BJ (cell line): ENCODE measurements around the gene NPHP4. TPM values are rescaled to one million over a fixed set of nuclear protein-coding genes. Genes with fewer than 3 reads are reported as not detected.

Source experiments
- CTCF ChIA-PET: fragments of 350-600 bp; formaldehyde crosslinking; extraction: SDS; loops from one replicate; lab custom pipeline; 2021; ENCODE audit warnings: antibody characterized with exemption, inconsistent platforms; lab: Yijun Ruan, JAX
- POLR2A ChIA-PET: fragments of 300-600 bp; sonication (Branson Sonifier 250); formaldehyde crosslinking; extraction: SDS; loops from one replicate; lab custom pipeline; 2021; ENCODE audit warnings: antibody characterized with exemption; lab: Charles Lee
- DNase-seq: peaks from one replicate; pipeline ENCODE4 v3.0.0-alpha.2; 2011; ENCODE audit warnings: low read depth
- H3K27me3 ChIP-seq: 2 replicates; pipeline ENCODE4 v1.6.0; 2011; ENCODE audit warnings: low read length; ENCODE audit not compliant: control insufficient read depth, insufficient read depth
- H3K36me3 ChIP-seq: 2 replicates; pipeline ENCODE4 v1.5.1; 2011; ENCODE audit warnings: low read length; ENCODE audit not compliant: control insufficient read depth, insufficient read depth
- H3K4me3 ChIP-seq: 2 replicates; pipeline ENCODE4 v1.5.1; 2011; ENCODE audit warnings: low read depth, mild to moderate bottlenecking, control low read depth, low read length
- polyA plus RNA-seq: library from polyadenylated mRNA; depleted of rRNA; stranded (reverse); fragments of >200 nt; gene quantifications from 2 replicates; pipeline ENCODE4 v1.2.3, GENCODE V29; 2011; rRNA removed
- small RNA-seq: library from RNA; depleted of rRNA; stranded (forward); fragments of <200 nt; gene quantifications from one replicate; pipeline ENCODE3, GENCODE V24; 2012; ENCODE audit warnings: low replicate concordance, low read depth; ENCODE audit not compliant: insufficient read length
- TF ChIP-seq, protein P1 (sequence below): IDR thresholded peaks from 2 replicates; pipeline ENCODE4 v1.5.1; 2011; ENCODE audit warnings: low read depth, mild to moderate bottlenecking, control low read depth, inconsistent platforms, low read length, moderate library complexity; ENCODE audit not compliant: insufficient read depth

Gene NPHP4
- polyA plus RNA-seq, 1 experiment, result 4.3 TPM

DNA sequence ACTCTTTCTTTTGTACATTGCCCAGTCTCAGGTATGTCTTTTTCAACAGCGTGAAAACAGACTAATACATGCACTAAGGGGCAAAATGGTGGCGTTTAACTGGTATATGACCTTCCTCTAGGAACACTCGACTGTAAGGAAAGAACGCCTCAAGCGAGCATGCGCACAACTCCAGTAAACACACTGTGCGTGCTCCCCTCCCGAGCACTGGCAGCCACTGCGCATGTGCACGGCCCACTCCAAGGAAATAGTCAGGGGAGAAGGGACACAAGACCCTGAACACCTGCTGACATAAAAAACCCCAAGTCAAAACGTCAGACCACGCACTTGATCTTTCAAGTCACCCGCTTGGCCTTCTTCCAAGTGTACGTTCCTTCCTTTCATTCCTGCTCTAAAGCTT, 173.5 kb downstream of the NPHP4 start:
- Histone ChIP-seq H3K36me3 (no peaks in the 10 kb centered on the region), H3K27me3 (no peaks in the 10 kb centered on the region), H3K4me3 (no peak overlapping the region)
- no peak for DNase-seq
- POLR2A ChIA-PET, result no interaction called here
- TF ChIP-seq, protein P1, sequence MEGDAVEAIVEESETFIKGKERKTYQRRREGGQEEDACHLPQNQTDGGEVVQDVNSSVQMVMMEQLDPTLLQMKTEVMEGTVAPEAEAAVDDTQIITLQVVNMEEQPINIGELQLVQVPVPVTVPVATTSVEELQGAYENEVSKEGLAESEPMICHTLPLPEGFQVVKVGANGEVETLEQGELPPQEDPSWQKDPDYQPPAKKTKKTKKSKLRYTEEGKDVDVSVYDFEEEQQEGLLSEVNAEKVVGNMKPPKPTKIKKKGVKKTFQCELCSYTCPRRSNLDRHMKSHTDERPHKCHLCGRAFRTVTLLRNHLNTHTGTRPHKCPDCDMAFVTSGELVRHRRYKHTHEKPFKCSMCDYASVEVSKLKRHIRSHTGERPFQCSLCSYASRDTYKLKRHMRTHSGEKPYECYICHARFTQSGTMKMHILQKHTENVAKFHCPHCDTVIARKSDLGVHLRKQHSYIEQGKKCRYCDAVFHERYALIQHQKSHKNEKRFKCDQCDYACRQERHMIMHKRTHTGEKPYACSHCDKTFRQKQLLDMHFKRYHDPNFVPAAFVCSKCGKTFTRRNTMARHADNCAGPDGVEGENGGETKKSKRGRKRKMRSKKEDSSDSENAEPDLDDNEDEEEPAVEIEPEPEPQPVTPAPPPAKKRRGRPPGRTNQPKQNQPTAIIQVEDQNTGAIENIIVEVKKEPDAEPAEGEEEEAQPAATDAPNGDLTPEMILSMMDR, result no peak
- CTCF ChIA-PET, result no interaction called here

DNA sequence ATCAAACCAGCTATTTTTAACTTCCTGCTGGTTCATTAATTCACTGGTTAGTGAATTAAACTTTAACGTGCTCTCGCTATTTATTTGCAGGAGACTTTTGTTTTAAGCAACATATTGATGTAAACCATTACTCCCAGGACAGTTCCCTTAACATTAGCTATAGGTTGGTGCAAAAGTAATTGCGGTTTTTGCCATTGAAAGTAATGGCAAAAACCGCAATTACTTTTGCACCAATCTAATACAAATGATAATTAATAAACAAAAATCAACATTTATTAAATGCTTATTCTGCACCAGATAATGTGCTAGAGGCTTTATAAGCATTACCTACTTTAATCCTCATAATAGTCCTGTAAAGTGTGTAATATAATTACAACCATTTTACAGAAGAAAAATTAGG, 176.5 kb downstream of the NPHP4 start:
- POLR2A ChIA-PET, result no interaction called here
- no peak overlapping the region for H3K4me3 ChIP-seq
- DNase-seq, result no peak
- H3K36me3 ChIP-seq, result no peaks in the 10 kb centered on the region
- CTCF ChIA-PET, result no interaction called here
- H3K27me3 ChIP-seq, result no peaks in the 10 kb centered on the region
- TF ChIP-seq, protein P1, result no peak

DNA sequence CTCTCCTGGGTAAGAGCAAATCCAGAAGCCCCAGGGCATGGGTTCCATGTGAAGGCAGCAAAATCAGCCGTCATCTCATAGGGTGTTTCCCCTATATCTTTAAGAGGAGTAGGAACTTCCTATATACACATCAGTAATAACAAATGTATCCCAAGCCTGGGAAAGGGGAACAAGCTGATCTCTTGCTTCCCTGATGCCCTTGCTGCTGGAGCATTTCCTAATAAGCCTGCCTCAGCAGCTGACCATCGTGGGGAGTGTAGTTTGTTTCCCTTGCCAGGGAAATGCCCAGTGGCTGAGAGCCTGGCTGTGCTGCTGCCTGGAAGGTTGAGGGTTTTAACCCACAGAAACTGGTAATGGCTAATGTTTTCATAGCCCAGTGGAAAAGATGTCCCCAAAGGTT, 177.0 kb downstream of the NPHP4 start:
- DNase-seq, result no peak
- Histone ChIP-seq H3K36me3 (no peaks in the 10 kb centered on the region), H3K4me3 (no peak overlapping the region), H3K27me3 (no peaks in the 10 kb centered on the region)
- CTCF ChIA-PET, result no interaction called here
- TF ChIP-seq, protein P1, result no peak
- POLR2A ChIA-PET, result no interaction called here

GRCh38 chr1:5814046-5814619, 178.1 kb downstream of the NPHP4 start:
- Histone ChIP-seq H3K36me3 (no peaks in the 10 kb centered on the region), H3K27me3 (no peaks in the 10 kb centered on the region), H3K4me3 (no peak overlapping the region)
- TF ChIP-seq, protein P1, result no peak
- CTCF ChIA-PET, result no interaction called here
- POLR2A ChIA-PET, result no interaction called here
- DNase-seq, result no peak

DNA sequence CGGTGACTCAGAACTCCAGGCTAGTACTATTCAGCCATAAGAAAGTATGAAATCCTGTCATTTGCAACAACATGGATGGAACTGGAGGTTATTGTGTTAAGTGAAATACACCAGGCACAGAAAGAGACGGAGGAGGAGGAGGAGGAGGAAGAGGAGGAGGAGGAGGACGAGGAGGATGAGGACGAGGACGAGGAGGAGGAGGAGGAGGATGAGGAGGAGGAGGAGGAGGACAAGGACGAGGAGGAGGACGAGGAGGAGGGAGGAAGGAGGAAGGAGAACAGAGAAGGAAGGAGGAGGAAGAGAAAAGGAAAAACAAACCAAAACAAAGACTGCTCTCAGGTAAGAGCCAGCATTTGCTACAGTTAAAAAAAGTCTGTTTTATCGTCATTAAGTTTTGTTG, 178.7 kb downstream of the NPHP4 start:
- no peak for DNase-seq
- Histone ChIP-seq H3K27me3 (no peaks in the 10 kb centered on the region), H3K4me3 (no peak overlapping the region), H3K36me3 (no peaks in the 10 kb centered on the region)
- CTCF ChIA-PET, result no interaction called here
- TF ChIP-seq, protein P1, result no peak
- POLR2A ChIA-PET, result no interaction called here

Small RNAs within 50 kb of the gene (small RNA-seq; reads per million reads assigned to genes)
- gene MIR4689, result not detected

Other genes with a start within 250 kb of the NPHP4 start
- gene KCNAB2, start 53.5 kb upstream of the NPHP4 start, polyA plus RNA-seq, result 6.7 and 10.3 TPM in 2 replicates
- 0.01 and 0.04 TPM in 2 replicates for gene CHD5, start 187.9 kb upstream of the NPHP4 start, polyA plus RNA-seq
- 76.9 and 216 TPM in 2 replicates for gene RPL22, start 207.2 kb upstream of the NPHP4 start, polyA plus RNA-seq
- 12.0 and 17.9 TPM in 2 replicates for gene RNF207, start 213.7 kb upstream of the NPHP4 start, polyA plus RNA-seq
- 86.2 and 91.5 TPM in 2 replicates for gene ICMT, start 243.5 kb upstream of the NPHP4 start, polyA plus RNA-seq